ENCODE measurements around the gene EEF2KMT.
"Not testable (repeated sequence)": the region's sequence is repeated elsewhere in the genome, so short reads cannot be mapped to it uniquely, and the experiment has no call there.

GRCh38 chr16:5132915-5133600 is 35.5 kb upstream of the EEF2KMT start:
- not testable (repeated sequence) for TF ChIP-seq POLR2AphosphoS5, POLR2A (IDR thresholded peaks at IDR 0.05)
